ENCODE measurements around the gene ZNF865.

ZNF865 gene

DNA sequence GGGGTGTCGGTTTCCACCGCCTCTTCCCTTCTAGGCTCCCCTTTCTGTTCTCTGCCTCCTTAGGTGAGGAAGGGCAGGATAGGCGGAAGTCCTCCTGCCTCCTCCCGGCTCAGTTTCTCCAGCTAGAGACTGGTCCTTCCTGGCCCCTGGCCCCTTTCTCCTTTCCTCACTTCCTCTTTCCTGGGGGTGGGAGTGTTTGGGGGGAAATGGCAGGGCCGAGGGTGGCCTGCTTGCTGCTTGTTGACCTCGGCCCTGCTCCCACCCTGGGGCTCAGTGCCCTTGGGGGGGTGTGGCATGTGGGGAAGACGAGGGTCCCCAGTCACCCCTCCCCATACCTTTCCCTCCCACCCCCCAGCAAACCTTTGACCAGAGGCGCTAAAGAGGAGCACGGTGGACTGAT, 54.4 kb downstream of the ZNF865 start:
- no peak for DNase-seq (ENCODE audit: low spot score)

DNA sequence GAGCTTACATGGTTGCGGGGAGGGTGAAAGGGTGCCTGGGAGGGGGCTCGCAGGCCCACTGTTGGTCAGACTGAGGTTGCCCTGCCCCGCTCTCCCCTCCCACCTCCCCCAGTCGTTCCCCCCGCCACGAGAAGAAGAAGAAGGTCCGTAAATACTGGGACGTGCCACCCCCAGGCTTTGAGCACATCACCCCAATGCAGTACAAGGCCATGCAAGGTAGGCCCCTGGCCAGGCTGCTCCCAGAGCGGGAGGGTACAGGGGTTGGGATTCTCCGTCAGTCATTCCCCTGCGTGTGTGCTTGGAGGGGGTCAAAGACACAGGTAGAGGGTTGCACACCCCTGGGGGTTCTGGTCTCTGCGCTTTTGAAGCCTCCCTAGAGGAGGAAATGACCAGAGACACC, 55.0 kb downstream of the ZNF865 start:
- no peak for DNase-seq (ENCODE audit: low spot score)

GRCh38 chr19:55660991-55661390, 55.5 kb downstream of the ZNF865 start:
- DNase-seq (ENCODE audit: low spot score): no peak

DNA sequence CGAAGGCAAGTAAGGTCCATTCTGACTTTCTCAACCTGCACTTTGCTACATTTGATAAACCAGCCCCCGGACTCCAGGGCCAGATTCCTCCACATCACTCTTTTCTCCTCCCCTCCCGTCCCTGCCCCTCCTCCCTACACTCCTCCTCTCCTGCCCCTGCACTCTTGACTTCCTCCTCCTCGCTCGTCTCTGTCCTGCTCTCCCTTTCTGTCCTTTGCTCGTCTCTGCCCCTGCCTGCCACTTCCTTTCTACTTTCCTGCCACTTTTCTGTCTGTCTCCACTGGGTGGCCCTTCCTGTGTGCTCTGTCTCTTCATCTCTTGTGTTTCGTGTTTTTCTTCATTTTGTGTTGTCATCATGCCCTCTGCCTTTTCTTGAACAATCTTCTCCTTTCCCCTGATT, 56.4 kb downstream of the ZNF865 start:
- DNase-seq (ENCODE audit: low spot score): no peak

GRCh38 chr19:55663846-55664536, 58.5 kb downstream of the ZNF865 start:
- DNase-seq (ENCODE audit: low spot score): no peak

- no peak for DNase-seq (ENCODE audit: low spot score)
Observed at GRCh38 chr19:55666343-55667005, 61.0 kb downstream of the ZNF865 start.
